Activated naive CD4-positive, alpha-beta T cell treated with Interleukin-2 at 50 U/mL for 16 hours (primary cell): ENCODE results near the gene SH3RF2.
"Not testable (repeated sequence)": the region's sequence is repeated elsewhere in the genome, so short reads cannot be mapped to it uniquely, and the experiment has no call there.

Experiments
- DNase-seq: peaks from one replicate; pipeline ENCODE4 v3.0.0-alpha.2; 2020

The SH3RF2 gene

DNA sequence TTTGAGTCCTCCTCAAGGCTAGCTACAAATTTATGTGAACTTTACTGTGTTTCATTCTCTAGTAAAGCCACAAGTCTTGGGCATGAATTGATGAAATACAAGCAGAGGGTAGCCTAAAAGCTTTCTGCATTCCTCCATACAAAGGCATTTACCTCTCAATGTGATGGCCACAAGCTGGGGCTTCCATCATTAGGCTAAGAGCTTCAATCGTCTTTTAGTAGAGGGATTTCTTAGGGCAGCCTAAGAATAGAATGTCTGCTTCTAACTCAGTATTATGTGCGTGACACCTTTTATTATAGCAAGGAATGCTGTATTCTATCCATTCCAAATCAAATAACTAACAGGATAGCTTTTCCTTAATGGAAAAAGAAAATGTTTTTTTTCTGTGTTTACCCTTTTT lies 165.3 kb downstream of the SH3RF2 start:
- DNase-seq, result no peak

DNA sequence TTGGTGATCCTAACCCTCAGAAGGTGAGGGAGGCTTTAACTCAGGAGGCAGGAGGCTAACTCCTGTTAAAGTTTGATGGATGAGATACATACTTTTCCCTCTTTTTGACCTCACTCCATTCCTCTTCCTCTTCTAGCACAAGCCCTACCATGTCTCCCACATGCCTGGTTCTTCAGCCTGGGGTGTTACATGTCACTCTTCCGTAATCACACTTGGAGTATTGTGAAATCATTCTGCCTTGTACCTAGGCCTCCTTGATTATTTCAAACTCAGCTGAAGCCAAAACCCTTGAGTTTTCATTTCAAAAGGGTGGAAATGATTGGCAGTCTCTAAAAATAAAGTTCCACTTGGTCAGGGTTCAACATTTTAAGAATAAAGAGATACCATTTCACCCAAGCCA lies 167.2 kb downstream of the SH3RF2 start:
- no peak for DNase-seq

DNA sequence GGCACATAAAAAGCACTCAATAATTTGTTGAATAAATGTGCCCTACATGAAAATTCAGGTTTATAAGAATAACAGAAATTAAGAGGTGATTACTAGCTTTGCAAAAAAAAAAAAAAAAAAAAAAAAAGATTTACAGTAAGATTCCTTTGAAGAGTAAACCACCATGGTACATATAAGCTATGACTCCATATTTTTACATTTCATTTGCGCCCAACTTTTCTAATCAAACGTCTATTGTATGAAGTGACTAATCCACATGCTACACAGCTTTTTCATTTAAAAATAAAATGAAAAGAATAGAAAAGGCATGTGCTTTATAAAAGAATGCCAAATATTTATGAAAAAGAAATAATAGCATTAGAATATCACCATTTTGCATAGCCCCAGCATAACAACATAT lies 169.1 kb downstream of the SH3RF2 start, which contains the start of gene PLAC8L1:
Gene PLAC8L1, minus strand, starts transcription at position 101 of the 400 bp plus-strand sequence. CDS start 1,266 bp downstream, outside the sequence.
- DNase-seq, result no peak

DNA sequence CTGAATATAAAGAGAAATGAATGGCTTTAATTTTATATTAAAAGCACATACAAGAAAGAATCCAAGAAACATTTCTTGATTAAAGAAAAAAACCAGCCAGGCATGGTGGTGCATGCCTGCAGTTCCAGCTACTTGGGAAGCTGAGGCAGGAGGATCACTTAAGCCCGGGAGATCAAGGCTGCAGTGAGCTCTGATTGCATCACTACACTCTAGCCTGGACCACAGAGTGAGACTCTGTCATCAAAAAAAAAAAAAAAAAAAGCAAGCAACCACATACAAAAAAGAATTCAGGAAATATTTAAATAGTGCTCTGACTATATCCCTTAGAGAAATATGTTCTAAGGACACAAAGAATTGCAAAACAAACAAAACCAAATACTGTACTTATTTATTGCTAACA lies 171.5 kb downstream of the SH3RF2 start:
- no peak for DNase-seq

DNA sequence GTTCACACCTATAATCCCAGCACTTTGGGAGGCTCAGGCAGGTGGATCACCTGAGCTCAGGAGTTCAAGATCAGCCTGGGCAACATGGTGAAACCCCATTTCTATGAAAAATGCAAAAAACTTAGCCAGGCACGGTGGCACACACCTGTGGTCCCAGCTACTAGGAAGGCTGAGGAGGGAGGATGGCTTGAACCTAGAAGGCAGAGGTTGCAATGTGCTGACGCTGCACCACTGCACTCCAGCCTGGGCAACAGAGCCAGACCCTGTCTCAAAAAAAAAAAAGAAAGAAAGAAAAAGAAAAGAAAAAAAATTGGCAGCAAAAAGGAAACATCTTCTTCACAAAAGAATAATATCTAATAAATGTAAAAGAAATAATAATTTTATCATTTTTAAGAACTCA lies 172.5 kb downstream of the SH3RF2 start:
- not testable (repeated sequence) for DNase-seq

- DNase-seq, result no peak
These were observed 173.0 kb downstream of the SH3RF2 start for GRCh38 chr5:146109379-146109778.

GRCh38 chr5:146111409-146111808 lies 175.0 kb downstream of the SH3RF2 start:
- DNase-seq, result no peak

DNA sequence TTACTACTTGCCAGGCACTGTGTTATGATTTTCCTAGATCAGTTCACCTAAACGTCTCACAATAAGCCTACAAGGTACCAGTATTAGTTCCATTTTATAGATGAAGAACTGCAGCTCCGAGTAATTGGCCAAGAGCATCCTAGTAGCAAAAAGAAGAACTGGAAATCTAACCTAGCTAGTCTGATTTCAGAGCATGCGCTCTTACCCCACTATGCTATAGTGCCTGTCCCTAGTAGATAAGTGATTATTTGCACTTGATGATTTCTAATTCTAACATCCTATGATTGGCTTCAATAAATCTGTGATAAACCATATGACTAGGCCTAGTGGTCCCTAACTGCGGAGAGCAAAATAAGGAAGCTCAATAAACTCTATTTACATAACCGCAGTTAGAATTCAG lies 176.1 kb downstream of the SH3RF2 start:
- no peak for DNase-seq
